HG03520 (cell line): ENCODE measurements around the gene CFAP97D1.

Experiments used
- ATAC-seq: cut with Tn5 transposase; IDR thresholded peaks from one replicate; pipeline ENCODE4 v1.9.1; 2021; ENCODE audit warnings: mild to moderate bottlenecking, moderate library complexity; ENCODE audit not compliant: unreplicated experiment

Gene CFAP97D1

GRCh38 chr17:43823350-43824084, 43.3 kb downstream of the CFAP97D1 start:
- ATAC-seq: no peak

GRCh38 chr17:43825567-43825966, 45.3 kb downstream of the CFAP97D1 start:
- no peak for ATAC-seq

GRCh38 chr17:43826206-43826605, 46.0 kb downstream of the CFAP97D1 start:
- no peak for ATAC-seq

GRCh38 chr17:43827596-43827995, 47.4 kb downstream of the CFAP97D1 start:
- ATAC-seq: no peak

- ATAC-seq: no peak
Measured at GRCh38 chr17:43829738-43830137, 49.5 kb downstream of the CFAP97D1 start.

GRCh38 chr17:43830510-43831140, 50.4 kb downstream of the CFAP97D1 start:
- ATAC-seq: no peak

- no peak for ATAC-seq
Measured at GRCh38 chr17:43831633-43832032, 51.4 kb downstream of the CFAP97D1 start.

GRCh38 chr17:43832168-43832975, 52.1 kb downstream of the CFAP97D1 start:
- ATAC-seq: no peak

GRCh38 chr17:43832976-43833829, 53.0 kb downstream of the CFAP97D1 start, which contains the start of gene MPP3:
MPP3 (minus strand) TSS chr17:43833146; CDS start chr17:43831906, 1,240 bp downstream.
- no peak for ATAC-seq

GRCh38 chr17:43834106-43834505, 53.9 kb downstream of the CFAP97D1 start:
- ATAC-seq: no peak
